Measurements from ENCODE around the gene IPPK.

GRCh38 chr9:92682269-92682668 lies 12.3 kb upstream of the IPPK start:
- TF ChIP-seq CTCF (IDR thresholded peaks at IDR 0.05) (no peak), EP300 (IDR thresholded peaks at IDR 0.05) (no peak), POLR2A (IDR thresholded peaks at IDR 0.05) (no peak)

Data from tibial nerve (tissue), 4 donors.